Measurements from ENCODE around the gene PDE9A. TPM values are rescaled to one million over a fixed set of nuclear protein-coding genes. Genes with fewer than 3 reads are reported as not detected.

The PDE9A gene
- total RNA-seq, 6 experiments from 2014 or later: not detected

DNA sequence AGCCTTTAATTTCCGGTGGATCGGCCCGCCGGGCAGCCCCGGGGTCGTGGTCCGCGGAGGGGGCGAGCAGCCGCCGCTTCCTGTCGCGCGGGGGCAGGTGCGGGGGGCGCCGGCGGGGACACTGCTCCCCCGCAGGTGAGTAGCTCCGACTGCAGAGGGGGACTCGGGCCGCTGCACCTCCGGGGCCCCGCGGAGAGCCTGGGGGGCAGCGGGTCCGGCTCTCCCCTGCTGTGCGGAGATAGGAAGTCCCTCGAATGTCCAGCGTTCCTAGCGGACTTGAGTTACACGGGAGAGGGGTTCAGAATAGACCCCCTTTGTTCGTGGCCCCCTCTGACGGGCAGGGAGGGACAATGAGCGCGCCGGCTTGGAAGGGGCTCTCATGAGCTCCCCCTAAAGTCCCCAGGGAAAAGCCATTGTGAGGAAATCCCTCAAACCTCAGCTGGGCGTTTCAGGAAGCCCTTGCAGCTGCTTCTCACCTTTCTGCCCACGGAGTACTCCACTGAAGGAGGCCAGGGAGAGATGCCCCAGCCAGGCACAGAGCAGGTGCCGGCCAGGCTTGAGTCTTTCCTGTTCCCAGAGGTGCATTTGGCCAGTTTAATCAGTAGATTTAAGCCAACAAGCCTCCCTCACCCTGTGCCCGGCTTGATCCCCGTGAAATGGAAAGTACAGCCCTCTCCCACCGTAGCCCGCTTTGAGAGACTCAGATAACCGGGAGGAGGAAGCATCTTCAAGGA lies 925 bp downstream of the PDE9A start:
- no peak for DNase-seq
- TF ChIP-seq, protein P1, sequence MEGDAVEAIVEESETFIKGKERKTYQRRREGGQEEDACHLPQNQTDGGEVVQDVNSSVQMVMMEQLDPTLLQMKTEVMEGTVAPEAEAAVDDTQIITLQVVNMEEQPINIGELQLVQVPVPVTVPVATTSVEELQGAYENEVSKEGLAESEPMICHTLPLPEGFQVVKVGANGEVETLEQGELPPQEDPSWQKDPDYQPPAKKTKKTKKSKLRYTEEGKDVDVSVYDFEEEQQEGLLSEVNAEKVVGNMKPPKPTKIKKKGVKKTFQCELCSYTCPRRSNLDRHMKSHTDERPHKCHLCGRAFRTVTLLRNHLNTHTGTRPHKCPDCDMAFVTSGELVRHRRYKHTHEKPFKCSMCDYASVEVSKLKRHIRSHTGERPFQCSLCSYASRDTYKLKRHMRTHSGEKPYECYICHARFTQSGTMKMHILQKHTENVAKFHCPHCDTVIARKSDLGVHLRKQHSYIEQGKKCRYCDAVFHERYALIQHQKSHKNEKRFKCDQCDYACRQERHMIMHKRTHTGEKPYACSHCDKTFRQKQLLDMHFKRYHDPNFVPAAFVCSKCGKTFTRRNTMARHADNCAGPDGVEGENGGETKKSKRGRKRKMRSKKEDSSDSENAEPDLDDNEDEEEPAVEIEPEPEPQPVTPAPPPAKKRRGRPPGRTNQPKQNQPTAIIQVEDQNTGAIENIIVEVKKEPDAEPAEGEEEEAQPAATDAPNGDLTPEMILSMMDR (IDR thresholded peaks at IDR 0.05): no peak
- Mint-ChIP-seq H3K27ac (no peak overlapping the region), H3K4me1 (ENCODE audit: low read depth) (no peaks in the 10 kb centered on the region), H3K27me3 (ENCODE audit: insufficient read depth) (peaks cover 36% of the 10 kb centered on the region), H3K9me3 (peaks cover 16% of the 10 kb centered on the region), H3K36me3 (ENCODE audit: low read depth) (no peaks in the 10 kb centered on the region), H3K4me3 (no peak overlapping the region)

GRCh38 chr21:42654913-42655795 lies 1.7 kb downstream of the PDE9A start:
- Mint-ChIP-seq H3K36me3 (ENCODE audit: low read depth) (no peaks in the 10 kb centered on the region), H3K4me3 (no peak overlapping the region), H3K4me1 (ENCODE audit: low read depth) (no peaks in the 10 kb centered on the region), H3K27me3 (ENCODE audit: insufficient read depth) (peaks cover 36% of the 10 kb centered on the region), H3K27ac (no peak overlapping the region), H3K9me3 (peaks cover 12% of the 10 kb centered on the region)
- DNase-seq: no peak
- TF ChIP-seq, protein P1 (IDR thresholded peaks at IDR 0.05): no peak

DNA sequence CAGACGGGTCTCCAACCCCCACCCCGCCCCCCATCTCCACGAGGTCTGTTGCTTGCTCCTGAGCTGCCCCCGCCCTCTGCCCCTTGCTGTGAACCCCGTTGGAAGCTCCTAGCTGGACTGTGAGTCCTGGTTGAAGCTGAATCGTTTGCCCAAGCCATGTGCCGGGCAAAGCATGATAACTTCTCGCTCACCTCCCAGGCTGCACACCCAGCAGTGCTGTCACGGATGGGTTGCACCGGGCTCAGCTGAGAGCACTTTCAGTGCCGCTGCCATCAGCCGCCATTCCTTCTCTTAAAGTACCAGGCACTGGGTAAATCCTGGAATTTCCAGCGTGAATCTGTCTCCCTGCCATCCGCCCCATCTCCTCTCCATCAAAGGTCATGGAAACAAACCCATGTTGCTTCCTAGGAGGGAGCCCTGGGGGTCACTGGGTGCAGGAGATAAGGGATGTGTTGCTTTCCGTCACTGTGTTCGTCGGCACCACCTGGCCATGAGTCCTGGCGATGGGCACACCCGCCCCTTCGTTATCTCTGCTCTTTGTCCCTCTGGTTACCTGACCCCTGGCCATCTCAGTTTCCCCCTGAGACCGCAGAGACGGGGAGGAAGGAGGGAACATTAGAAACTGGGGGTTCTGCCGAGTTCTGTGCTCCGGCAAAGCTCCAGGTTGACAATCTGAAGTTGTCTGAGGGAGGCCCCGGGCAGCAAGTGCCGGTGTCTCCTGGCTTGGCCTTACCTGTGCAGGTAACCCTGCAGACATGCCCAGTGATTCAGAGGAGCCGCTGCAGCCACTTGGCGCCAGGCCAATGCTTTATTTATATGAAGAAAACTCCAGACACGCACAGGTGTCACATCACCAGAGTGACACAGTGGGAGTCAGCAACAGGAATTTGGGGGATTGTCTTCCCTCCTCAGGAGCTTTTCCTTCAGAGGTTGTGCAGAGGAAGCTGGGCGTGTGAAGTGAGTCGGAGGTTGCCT lies 2.7 kb downstream of the PDE9A start:
- TF ChIP-seq, protein P1 (IDR thresholded peaks at IDR 0.05): no peak
- Mint-ChIP-seq H3K4me3 (no peak overlapping the region), H3K27ac (no peak overlapping the region), H3K4me1 (ENCODE audit: low read depth) (no peaks in the 10 kb centered on the region), H3K36me3 (ENCODE audit: low read depth) (no peaks in the 10 kb centered on the region), H3K27me3 (ENCODE audit: insufficient read depth) (peaks cover 36% of the 10 kb centered on the region), H3K9me3 (peaks cover 18% of the 10 kb centered on the region)
- no peak for DNase-seq

- DNase-seq: no peak
- TF ChIP-seq, protein P1 (IDR thresholded peaks at IDR 0.05): no peak
- H3K4me1 Mint-ChIP-seq (ENCODE audit: low read depth): no peaks in the 10 kb centered on the region
- H3K36me3 Mint-ChIP-seq (ENCODE audit: low read depth): no peaks in the 10 kb centered on the region
- H3K27me3 Mint-ChIP-seq (ENCODE audit: insufficient read depth): peaks cover 36% of the 10 kb centered on the region
- H3K27ac Mint-ChIP-seq: no peak overlapping the region
- peaks cover 20% of the 10 kb centered on the region for H3K9me3 Mint-ChIP-seq
- no peak overlapping the region for H3K4me3 Mint-ChIP-seq
Observed at GRCh38 chr21:42656872-42657271, 3.5 kb downstream of the PDE9A start.

- Mint-ChIP-seq H3K4me3 (no peak overlapping the region), H3K27me3 (ENCODE audit: insufficient read depth) (peaks cover 30% of the 10 kb centered on the region)
- DNase-seq: no peak
Observed at GRCh38 chr21:42657676-42658319, 4.4 kb downstream of the PDE9A start.

More at GRCh38 chr21:42657676-42658319, 4.4 kb downstream of the PDE9A start:
- Mint-ChIP-seq H3K9me3 (peaks cover 20% of the 10 kb centered on the region), H3K4me1 (ENCODE audit: low read depth) (no peaks in the 10 kb centered on the region), H3K27ac (no peak overlapping the region), H3K36me3 (ENCODE audit: low read depth) (no peaks in the 10 kb centered on the region)
- TF ChIP-seq, protein P1 (IDR thresholded peaks at IDR 0.05): no peak
